IMR-90 (cell line): ENCODE measurements around the gene WLS. TPM values are rescaled to one million over a fixed set of nuclear protein-coding genes. Genes with fewer than 3 reads are reported as not detected.

Experiments
- ATAC-seq: fragments of 200-7000 bp; cut with Tn5 transposase; 2 replicates; pipeline ENCODE4 v1.9.1; 2020; ENCODE audit warnings: low read depth, mild to moderate bottlenecking, moderate library complexity
- BruUV-seq: library from RNA; stranded (reverse); fragments of 400-500 nt; replicated peaks from 2 replicates; lab custom pipeline; 2021; lab: Mats Ljungman, UMichigan
- CTCF ChIA-PET: fragments of 300-600 bp; formaldehyde crosslinking; extraction: SDS; loops from one replicate; lab custom pipeline; 2021; ENCODE audit warnings: antibody characterized with exemption; lab: Yijun Ruan, JAX
- POLR2A ChIA-PET: fragments of 300-600 bp; sonication (Branson Sonifier 250); formaldehyde crosslinking; loops from one replicate; lab custom pipeline; 2022; ENCODE audit warnings: antibody characterized with exemption; ENCODE audit not compliant: unreplicated experiment; lab: Charles Lee
- DNase-seq: peaks from one replicate; pipeline ENCODE4 v3.0.0; 2013
- H2AFZ ChIP-seq: replicated peaks from 2 replicates; pipeline ENCODE3; 2013; ENCODE audit warnings: low read length, mild to moderate bottlenecking; ENCODE audit not compliant: poor library complexity
- H2AK5ac ChIP-seq: 2 replicates; pipeline ENCODE4 v1.6.1; 2013; ENCODE audit warnings: low read depth, low read length, inconsistent platforms
- H2AK9ac ChIP-seq: replicated peaks from 2 replicates; pipeline ENCODE3; 2013; ENCODE audit warnings: mild to moderate bottlenecking, low read depth, low read length, moderate library complexity; ENCODE audit not compliant: poor library complexity
- H2BK120ac ChIP-seq: 2 replicates; pipeline ENCODE4 v1.6.1; 2013; ENCODE audit warnings: low read depth, low read length, inconsistent platforms
- H2BK15ac ChIP-seq: 3 replicates; pipeline ENCODE4 v1.6.1; 2013; ENCODE audit warnings: low read depth, low read length, inconsistent platforms
- H2BK20ac ChIP-seq: 2 replicates; pipeline ENCODE4 v1.6.1; 2013; ENCODE audit warnings: low read depth, mild to moderate bottlenecking, inconsistent platforms, low read length, moderate library complexity
- H2BK5ac ChIP-seq: 2 replicates; pipeline ENCODE4 v1.6.1; 2013; ENCODE audit warnings: mild to moderate bottlenecking, low read depth, low read length, inconsistent platforms; ENCODE audit not compliant: poor library complexity, severe bottlenecking
- H3K14ac ChIP-seq: replicated peaks from 2 replicates; pipeline ENCODE4 v1.6.1; 2013; ENCODE audit warnings: low read depth, low read length, inconsistent platforms
- H3K18ac ChIP-seq: 2 replicates; pipeline ENCODE4 v1.6.1; 2013; ENCODE audit warnings: low read depth, low read length, control low read depth
- H3K23ac ChIP-seq: 2 replicates; pipeline ENCODE4 v1.6.1; 2013; ENCODE audit warnings: low read depth, low read length, inconsistent platforms
- H3K27ac ChIP-seq: 2 replicates; pipeline ENCODE4 v1.5.1; 2013; ENCODE audit warnings: mild to moderate bottlenecking, control low read depth, low read length; ENCODE audit not compliant: insufficient read depth
- H3K27me3 ChIP-seq: 2 replicates; pipeline ENCODE4 v1.6.1; 2013; ENCODE audit warnings: low read length; ENCODE audit not compliant: control insufficient read depth, insufficient read depth
- H3K36me3 ChIP-seq: 2 replicates; pipeline ENCODE4 v1.6.1; 2013; ENCODE audit warnings: low read length, mixed read lengths; ENCODE audit not compliant: control insufficient read depth, insufficient read depth
- H3K4ac ChIP-seq: 2 replicates; pipeline ENCODE4 v1.6.1; 2013; ENCODE audit warnings: low read depth, low read length, inconsistent platforms
- H3K4me1 ChIP-seq: 2 replicates; pipeline ENCODE4 v1.6.1; 2013; ENCODE audit warnings: low read length, mixed read lengths; ENCODE audit not compliant: control insufficient read depth, insufficient read depth
- H3K4me2 ChIP-seq: 2 replicates; pipeline ENCODE4 v1.6.1; 2013; ENCODE audit warnings: low read depth, mild to moderate bottlenecking, control low read depth, low read length, moderate library complexity
- H3K4me3 ChIP-seq: 2 replicates; pipeline ENCODE4 v1.5.1; 2013; ENCODE audit warnings: low read depth, mild to moderate bottlenecking, control low read depth, low read length, moderate library complexity; ENCODE audit not compliant: insufficient read depth
- H3K56ac ChIP-seq: 2 replicates; pipeline ENCODE4 v1.6.1; 2013; ENCODE audit warnings: low read length, inconsistent platforms; ENCODE audit not compliant: insufficient read depth; ENCODE audit errors: extremely low read depth
- H3K79me1 ChIP-seq, 2 experiments: 2 replicates each; pipeline ENCODE4 v1.6.1; 2013; ENCODE audit warnings: low read length in 2 of 2, inconsistent platforms in 1 of 2, low read depth in 1 of 2
- H3K9ac ChIP-seq: 2 replicates; pipeline ENCODE4 v1.6.1; 2013; ENCODE audit warnings: low read depth, low read length, control low read depth
- H3K9me1 ChIP-seq: 2 replicates; pipeline ENCODE4 v1.6.1; 2013; ENCODE audit warnings: low read length, inconsistent platforms; ENCODE audit not compliant: insufficient read depth
- H3K9me3 ChIP-seq: 2 replicates; pipeline ENCODE4 v1.6.1; 2013; ENCODE audit warnings: low read length; ENCODE audit not compliant: control insufficient read depth, insufficient read depth
- H4K20me1 ChIP-seq: 2 replicates; pipeline ENCODE4 v1.6.1; 2013; ENCODE audit warnings: low read length, inconsistent platforms; ENCODE audit not compliant: insufficient read depth
- H4K5ac ChIP-seq: 2 replicates; pipeline ENCODE4 v1.6.1; 2013; ENCODE audit warnings: mild to moderate bottlenecking, low read depth, low read length, control low read depth
- H4K8ac ChIP-seq, 2 experiments: 2 replicates each; pipeline ENCODE4 v1.6.1; 2013; ENCODE audit warnings: low read depth in 2 of 2, low read length in 2 of 2, control low read depth in 1 of 2, inconsistent platforms in 1 of 2
- H4K91ac ChIP-seq: 2 replicates; pipeline ENCODE4 v1.6.1; 2013; ENCODE audit warnings: low read depth, low read length, inconsistent platforms; ENCODE audit not compliant: insufficient read depth
- CEBPB ChIP-seq: IDR thresholded peaks from 2 replicates; pipeline ENCODE4 v1.6.1; 2012; ENCODE audit warnings: low read depth, low read length, improper control_type of control experiment
- MAFK ChIP-seq: IDR thresholded peaks from 2 replicates; pipeline ENCODE4 v1.6.1; 2012; ENCODE audit warnings: low read depth, low read length, improper control_type of control experiment
- MXI1 ChIP-seq: IDR thresholded peaks from 2 replicates; pipeline ENCODE4 v1.6.1; 2012; ENCODE audit warnings: low read depth, mild to moderate bottlenecking, low read length, moderate library complexity, borderline replicate concordance
- POLR2A ChIP-seq: IDR thresholded peaks from 2 replicates; pipeline ENCODE4 v1.6.1; 2012; ENCODE audit warnings: mild to moderate bottlenecking, low read depth, low read length
- RAD21 ChIP-seq: IDR thresholded peaks from 2 replicates; pipeline ENCODE4 v1.6.1; 2012; ENCODE audit warnings: low read length, improper control_type of control experiment
- WGBS, 2 experiments: methylation state at CpG; one replicate each; pipeline versions ENCODE4 v1.1.5 to v1.1.7; 2013; ENCODE audit warnings: missing lambda C conversion rate in 2 of 2; ENCODE audit not compliant: insufficient read length in 1 of 2; ENCODE audit errors: extremely low coverage in 2 of 2; 5-methylcytosine and 5-hydroxymethylcytosine counted together
- dilution Hi-C: fragments of 300-500 bp; cut with HindIII; formaldehyde crosslinking; loops from one replicate; pipeline ENCODE4 v1.14.3; 2018; ENCODE audit warnings: low sequenced_read_pairs; ENCODE audit not compliant: unreplicated experiment
- in situ Hi-C: fragments of 300-500 bp; cut with MboI; formaldehyde crosslinking; loops from 3 replicates; pipeline ENCODE4 v1.14.3; 2019; ENCODE audit warnings: low sequenced_read_pairs, inconsistent platforms, mixed read lengths
- intact Hi-C: fragments of 100-400 bp; cut with micrococcal nuclease; formaldehyde crosslinking; loops from 2 replicates; pipeline ENCODE4 v1.10.0; 2022
- polyA plus RNA-seq, 3 experiments: library from polyadenylated mRNA; depleted of rRNA; stranded (reverse); fragments of >200 nt; gene quantifications; 2 replicates each; pipeline ENCODE4 v1.2.3, GENCODE V29; 2012; ENCODE audit warnings: low replicate concordance in 1 of 3
- total RNA-seq: library from RNA; depleted of rRNA; stranded (reverse); fragments of >200 nt; gene quantifications from 2 replicates; pipeline ENCODE4 v1.2.3, GENCODE V29; 2012

The WLS gene
- total and polyA plus RNA-seq, 2 of the 4 experiments (the other 2 are of a cell fraction): 152 to 157 TPM

- dilution Hi-C loops (no loop called here), in situ Hi-C loops (no loop called here), intact Hi-C loops (no loop called here)
- no peak overlapping the region for H4K91ac ChIP-seq
- no peak overlapping the region for H2AK9ac ChIP-seq
- peaks cover 7% of the 10 kb centered on the region for H3K9me1 ChIP-seq
- DNase-seq (no peak), ATAC-seq (no peak)
- H2BK5ac ChIP-seq: no peak overlapping the region
- no peak overlapping the region for H2BK120ac ChIP-seq
- peaks cover 30% of the 10 kb centered on the region for H4K20me1 ChIP-seq
- no peak overlapping the region for H3K4me2 ChIP-seq
- no peak overlapping the region for H3K4ac ChIP-seq
- no peak for TF ChIP-seq RAD21
- no peak for TF ChIP-seq MXI1
- TF ChIP-seq POLR2A: no peak
- TF ChIP-seq CEBPB: no peak
- no peak for TF ChIP-seq MAFK
- H3K14ac ChIP-seq: no peak overlapping the region
- H3K27me3 ChIP-seq: no peaks in the 10 kb centered on the region
- H2AK5ac ChIP-seq: no peak overlapping the region
- no peak overlapping the region for H3K9ac ChIP-seq
- H4K8ac ChIP-seq: no peak overlapping the region
- BruUV-seq: no TSS peak
- H3K56ac ChIP-seq: no peak overlapping the region
- H4K5ac ChIP-seq: no peak overlapping the region; the same call in 1 of the 2 replicates
- H2BK20ac ChIP-seq: no peak overlapping the region
- no peaks in the 10 kb centered on the region for H3K36me3 ChIP-seq
- H3K27ac ChIP-seq: no peak overlapping the region
- no peak overlapping the region for H3K23ac ChIP-seq
- ChIA-PET CTCF (no interaction called here), POLR2A (no interaction called here)
- no peak overlapping the region for H2AFZ ChIP-seq
- no peaks in the 10 kb centered on the region for H3K9me3 ChIP-seq
- no peak overlapping the region for H3K18ac ChIP-seq
- H3K79me1 ChIP-seq: peaks cover 42 to 57% of the 10 kb centered on the region in 2 experiments
- no CpG with 5 or more reads among the region's 6 CpGs for whole genome bisulfite sequencing, 2 experiments
- H3K4me3 ChIP-seq: no peak overlapping the region
- no peak overlapping the region for H2BK15ac ChIP-seq
- H3K4me1 ChIP-seq: peaks cover 24% of the 10 kb centered on the region
Observed at GRCh38 chr1:68211761-68212380, 20.5 kb downstream of the WLS start.
